NCI-H1105 (cell line): ENCODE results near the gene VPS37B.

Experiments
- DNase-seq: peaks from one replicate; lab custom pipeline; 2025; lab: John Stamatoyannopoulos, UW

Gene VPS37B

GRCh38 chr12:122866379-122866778, 29.5 kb downstream of the VPS37B start:
- no peak for DNase-seq

GRCh38 chr12:122865268-122866231, 30.4 kb downstream of the VPS37B start:
- DNase-seq: no peak

GRCh38 chr12:122864894-122865253, 31.1 kb downstream of the VPS37B start:
- DNase-seq: no peak

- peak; percentile 8 for DNase-seq
These were observed 32.8 kb downstream of the VPS37B start for GRCh38 chr12:122862872-122863701.

GRCh38 chr12:122862110-122862634, 33.8 kb downstream of the VPS37B start:
- no peak for DNase-seq

- DNase-seq: no peak
These were observed 34.3 kb downstream of the VPS37B start for GRCh38 chr12:122861587-122861970.

- no peak for DNase-seq
These were observed 34.9 kb downstream of the VPS37B start for GRCh38 chr12:122860854-122861586.

GRCh38 chr12:122860040-122860853, 35.7 kb downstream of the VPS37B start:
- DNase-seq: peak; percentile 74

GRCh38 chr12:122859303-122860039, 36.5 kb downstream of the VPS37B start:
- DNase-seq: no peak

GRCh38 chr12:122858591-122859302, 37.2 kb downstream of the VPS37B start:
- DNase-seq: no peak

- DNase-seq: no peak
These were observed 37.8 kb downstream of the VPS37B start for GRCh38 chr12:122858171-122858570.

- no peak for DNase-seq
These were observed 38.8 kb downstream of the VPS37B start for GRCh38 chr12:122856999-122857671.

GRCh38 chr12:122855928-122856831, 39.7 kb downstream of the VPS37B start:
- DNase-seq: no peak

- no peak for DNase-seq
These were observed 40.7 kb downstream of the VPS37B start for GRCh38 chr12:122855071-122855829.

- DNase-seq: no peak
These were observed 41.4 kb downstream of the VPS37B start for GRCh38 chr12:122854554-122854953.

- no peak for DNase-seq
These were observed 42.2 kb downstream of the VPS37B start for GRCh38 chr12:122853582-122854245.
